HG02798 (cell line): ENCODE results near the gene KRTAP1-4.
"Not testable (repeated sequence)": the region's sequence is repeated elsewhere in the genome, so short reads cannot be mapped to it uniquely, and the experiment has no call there.

Experiments
- ATAC-seq: cut with Tn5 transposase; IDR thresholded peaks from one replicate; pipeline ENCODE4 v1.9.1; 2021; ENCODE audit warnings: mild to moderate bottlenecking; ENCODE audit not compliant: unreplicated experiment, poor library complexity

The KRTAP1-4 gene

GRCh38 chr17:41029633-41030245 is at the start of gene KRTAP1-4:
Gene KRTAP1-4 (minus strand): TSS chr17:41030195. CDS start chr17:41030078, 117 bp downstream.
- ATAC-seq: no peak

- no peak for ATAC-seq
Measured at GRCh38 chr17:41076788-41077187, 46.8 kb upstream of the KRTAP1-4 start.

- ATAC-seq: no peak
Measured at GRCh38 chr17:41073676-41074075, 43.7 kb upstream of the KRTAP1-4 start.

- no peak for ATAC-seq
Measured at GRCh38 chr17:41071606-41072360, 41.8 kb upstream of the KRTAP1-4 start.

- no peak for ATAC-seq
Measured at GRCh38 chr17:41069031-41069430, 39.0 kb upstream of the KRTAP1-4 start.

- no peak for ATAC-seq
Measured at GRCh38 chr17:41067281-41067680, 37.3 kb upstream of the KRTAP1-4 start.

GRCh38 chr17:41065829-41066624 is 36.0 kb upstream of the KRTAP1-4 start, which contains the start of gene KRTAP2-4:
Gene KRTAP2-4 (minus strand): TSS chr17:41065879. CDS start chr17:41065845, 34 bp downstream.
- ATAC-seq: no peak

- not testable (repeated sequence) for ATAC-seq
Measured at GRCh38 chr17:41065016-41065689, 35.2 kb upstream of the KRTAP1-4 start.

GRCh38 chr17:41064301-41064700 is 34.3 kb upstream of the KRTAP1-4 start:
- no peak for ATAC-seq

- ATAC-seq: no peak
Measured at GRCh38 chr17:41063449-41063848, 33.5 kb upstream of the KRTAP1-4 start.

GRCh38 chr17:41061964-41062363 is 32.0 kb upstream of the KRTAP1-4 start:
- no peak for ATAC-seq

GRCh38 chr17:41060052-41060604 is 30.1 kb upstream of the KRTAP1-4 start, which contains the start of gene KRTAP2-3:
Gene KRTAP2-3 (minus strand): TSS chr17:41060114. CDS start chr17:41060050, 64 bp downstream.
- ATAC-seq: no peak

GRCh38 chr17:41059276-41060051 is 29.5 kb upstream of the KRTAP1-4 start:
- ATAC-seq: not testable (repeated sequence)

- ATAC-seq: no peak
Measured at GRCh38 chr17:41058741-41059140, 28.7 kb upstream of the KRTAP1-4 start.

GRCh38 chr17:41057547-41057946 is 27.6 kb upstream of the KRTAP1-4 start:
- ATAC-seq: no peak

- ATAC-seq: not testable (repeated sequence)
Measured at GRCh38 chr17:41055130-41055529, 25.1 kb upstream of the KRTAP1-4 start, which contains the start of gene KRTAP2-2. Gene KRTAP2-2 (minus strand): TSS chr17:41055230. CDS start chr17:41055211, 19 bp downstream.

- ATAC-seq: not testable (repeated sequence)
Measured at GRCh38 chr17:41054556-41054955, 24.6 kb upstream of the KRTAP1-4 start.

- no peak for ATAC-seq
Measured at GRCh38 chr17:41054025-41054424, 24.0 kb upstream of the KRTAP1-4 start.

GRCh38 chr17:41052566-41052965 is 22.6 kb upstream of the KRTAP1-4 start:
- no peak for ATAC-seq
